NCI-H2029 treated with DMSO at 0.1 percent for 48 hours (cell line): ENCODE measurements around the gene CCR7.

ENCODE experiments used
- DNase-seq: peaks from one replicate; lab custom pipeline; 2025; lab: John Stamatoyannopoulos, UW

Gene CCR7

GRCh38 chr17:40561871-40562611, 3.2 kb downstream of the CCR7 start:
- no peak for DNase-seq

GRCh38 chr17:40561294-40561870, 3.9 kb downstream of the CCR7 start:
- no peak for DNase-seq

GRCh38 chr17:40560592-40561293, 4.5 kb downstream of the CCR7 start:
- no peak for DNase-seq

- peak; percentile 76 for DNase-seq
These were observed 5.2 kb downstream of the CCR7 start for GRCh38 chr17:40559954-40560591.

- no peak for DNase-seq
These were observed 5.7 kb downstream of the CCR7 start for GRCh38 chr17:40559564-40559916.

GRCh38 chr17:40558890-40559563, 6.2 kb downstream of the CCR7 start:
- no peak for DNase-seq

- DNase-seq: no peak
These were observed 6.9 kb downstream of the CCR7 start for GRCh38 chr17:40558300-40558889.

GRCh38 chr17:40557531-40558299, 7.6 kb downstream of the CCR7 start:
- no peak for DNase-seq

GRCh38 chr17:40556884-40557414, 8.3 kb downstream of the CCR7 start:
- DNase-seq: no peak

GRCh38 chr17:40556198-40556661, 9.0 kb downstream of the CCR7 start:
- DNase-seq: no peak

- no peak for DNase-seq
These were observed 9.7 kb downstream of the CCR7 start for GRCh38 chr17:40555296-40556190.

GRCh38 chr17:40554646-40555295, 10.5 kb downstream of the CCR7 start:
- DNase-seq: no peak

GRCh38 chr17:40553694-40554534, 11.4 kb downstream of the CCR7 start:
- DNase-seq: peak; percentile 25

- DNase-seq: no peak
These were observed 12.2 kb downstream of the CCR7 start for GRCh38 chr17:40552806-40553693.

GRCh38 chr17:40551879-40552768, 13.1 kb downstream of the CCR7 start:
- no peak for DNase-seq
